CD8-positive, alpha-beta memory T cell (primary cell): Measurements from ENCODE around the gene C1orf74. TPM values are rescaled to one million over a fixed set of nuclear protein-coding genes. Genes with fewer than 3 reads are reported as not detected.

Experiments used
- CTCF ChIA-PET: fragments of 350-600 bp; sonication (Branson Sonifier 250); formaldehyde crosslinking; loops from one replicate; lab custom pipeline; 2021; ENCODE audit warnings: antibody characterized with exemption; lab: Charles Lee
- POLR2A ChIA-PET: fragments of 350-600 bp; sonication (Branson Sonifier 250); formaldehyde crosslinking; loops from one replicate; lab custom pipeline; 2021; ENCODE audit warnings: antibody characterized with exemption; lab: Charles Lee
- DNase-seq, 5 donors: peaks; one replicate each; pipeline versions ENCODE4 v3.0.0 to v3.0.0-alpha.2; 2020 to 2022; ENCODE audit warnings: mixed read lengths in 1 of 5
- H3K27ac ChIP-seq: one replicate; pipeline ENCODE4 v1.7.0; 2013; ENCODE audit warnings: low read depth, mild to moderate bottlenecking, low read length, moderate library complexity
- H3K27me3 ChIP-seq: 2 replicates; pipeline ENCODE4 v1.7.0; 2013; ENCODE audit warnings: low read length, mild to moderate bottlenecking; ENCODE audit not compliant: insufficient read depth, poor library complexity, severe bottlenecking
- H3K36me3 ChIP-seq: 2 replicates; pipeline ENCODE4 v1.7.0; 2013; ENCODE audit warnings: mild to moderate bottlenecking, low read length, moderate library complexity; ENCODE audit not compliant: insufficient read depth
- H3K4me1 ChIP-seq: 2 replicates; pipeline ENCODE4 v1.7.0; 2013; ENCODE audit warnings: mild to moderate bottlenecking, low read length, moderate library complexity; ENCODE audit not compliant: insufficient read depth
- H3K4me3 ChIP-seq: 2 replicates; pipeline ENCODE4 v1.7.0; 2013; ENCODE audit warnings: mild to moderate bottlenecking, low read length
- H3K9me3 ChIP-seq: 2 replicates; pipeline ENCODE4 v1.7.0; 2013; ENCODE audit warnings: mild to moderate bottlenecking, low read length
- H3K27ac Mint-ChIP-seq, 8 donors: one replicate each; pipeline ENCODE4 v1.8.0; 2020 to 2021; ENCODE audit warnings: mixed read lengths in 8 of 8, mild to moderate bottlenecking in 6 of 8, inconsistent platforms in 3 of 8, moderate library complexity in 3 of 8
- H3K27me3 Mint-ChIP-seq, 2 donors: one replicate each; pipeline ENCODE4 v1.8.0; 2020 to 2021; ENCODE audit warnings: mixed read lengths in 2 of 2, mild to moderate bottlenecking in 1 of 2, moderate library complexity in 1 of 2
- H3K36me3 Mint-ChIP-seq, 3 donors: one replicate each; pipeline ENCODE4 v1.8.0; 2020 to 2021; ENCODE audit warnings: mixed read lengths in 3 of 3, inconsistent platforms in 1 of 3, mild to moderate bottlenecking in 1 of 3
- H3K4me1 Mint-ChIP-seq, 3 donors: one replicate each; pipeline ENCODE4 v1.8.0; 2020 to 2021; ENCODE audit warnings: mixed read lengths in 3 of 3, inconsistent platforms in 1 of 3, mild to moderate bottlenecking in 1 of 3
- H3K4me3 Mint-ChIP-seq, 7 donors: one replicate each; pipeline ENCODE4 v1.8.0; 2020 to 2021; ENCODE audit warnings: mixed read lengths in 7 of 7, mild to moderate bottlenecking in 6 of 7, moderate library complexity in 4 of 7, inconsistent platforms in 2 of 7
- H3K9me3 Mint-ChIP-seq, 5 donors: one replicate each; pipeline ENCODE4 v1.8.0; 2020 to 2022; ENCODE audit warnings: mixed read lengths in 5 of 5, mild to moderate bottlenecking in 3 of 5, moderate library complexity in 2 of 5, inconsistent platforms in 1 of 5
- polyA plus RNA-seq: library from polyadenylated mRNA; unstranded; fragments of 300-500 nt; fragmentation: Illumina TruSeq; gene quantifications from one replicate; pipeline ENCODE4 v1.2.3, GENCODE V29; 2021
- total RNA-seq, 2 experiments: library from RNA; stranded (reverse); gene quantifications; one replicate each; pipeline ENCODE4 v1.2.3, GENCODE V29; 2021

The C1orf74 gene
- total and polyA plus RNA-seq, 3 experiments from 2014 or later = 0.35 to 2.2 (median 2.2) TPM

GRCh38 chr1:209780268-209780667 is 4.1 kb downstream of the C1orf74 start:
- H3K27ac Mint-ChIP-seq = peak overlapping the region; percentile 8 to 79 (median 52)
- peaks cover 0 to 64% (median 20%) of the 10 kb centered on the region in 3 donors for H3K36me3 Mint-ChIP-seq
- CTCF ChIA-PET = interaction anchor here (1.3 kb wide), 1 partner anchor 11 kb away, joined by 4 read pairs; no protein-coding TSS in a partner anchor
- Histone ChIP-seq H3K4me3 (no peak overlapping the region), H3K4me1 (peaks cover 23% of the 10 kb centered on the region), H3K27ac (no peak overlapping the region), H3K9me3 (no peaks in the 10 kb centered on the region), H3K36me3 (peaks cover 50% of the 10 kb centered on the region), H3K27me3 (no peaks in the 10 kb centered on the region)
- DNase-seq = no peak
- POLR2A ChIA-PET = interaction anchor here (1.3 to 2.6 kb wide), 2 partner anchors 11 to 23 kb away, joined by 5 to 18 read pairs; no protein-coding TSS in a partner anchor
- no peaks in the 10 kb centered on the region for H3K9me3 Mint-ChIP-seq
- peaks cover 0 to 2% of the 10 kb centered on the region in 2 donors for H3K27me3 Mint-ChIP-seq
- H3K4me1 Mint-ChIP-seq = peaks cover 29 to 68% (median 65%) of the 10 kb centered on the region in 3 donors
- H3K4me3 Mint-ChIP-seq = no peak overlapping the region

GRCh38 chr1:209778102-209778501 is 6.3 kb downstream of the C1orf74 start:
- H3K27me3 Mint-ChIP-seq = no peaks in the 10 kb centered on the region
- no peak overlapping the region for H3K27ac ChIP-seq
- CTCF ChIA-PET = interaction anchor here (1.2 kb wide), 1 partner anchor 12 kb away, joined by 3 read pairs; no protein-coding TSS in a partner anchor
- POLR2A ChIA-PET = no interaction called here
- H3K9me3 Mint-ChIP-seq = no peaks in the 10 kb centered on the region
- peaks cover 28 to 47% (median 44%) of the 10 kb centered on the region in 3 donors for H3K4me1 Mint-ChIP-seq
- no peak overlapping the region for H3K4me3 ChIP-seq
- no peak overlapping the region for H3K4me3 Mint-ChIP-seq
- no peak for DNase-seq
- H3K4me1 ChIP-seq = peaks cover 26% of the 10 kb centered on the region
- no peaks in the 10 kb centered on the region for H3K27me3 ChIP-seq
- H3K36me3 ChIP-seq = peaks cover 68% of the 10 kb centered on the region
- H3K27ac Mint-ChIP-seq = peak overlapping the region in 5 of 8 donors; percentile 7 to 65 (median 40)
- H3K36me3 Mint-ChIP-seq = peaks cover 0 to 59% (median 35%) of the 10 kb centered on the region in 3 donors
- no peaks in the 10 kb centered on the region for H3K9me3 ChIP-seq

- POLR2A ChIA-PET = no interaction called here
Observed at GRCh38 chr1:209777587-209777986, 6.8 kb downstream of the C1orf74 start.

DNA sequence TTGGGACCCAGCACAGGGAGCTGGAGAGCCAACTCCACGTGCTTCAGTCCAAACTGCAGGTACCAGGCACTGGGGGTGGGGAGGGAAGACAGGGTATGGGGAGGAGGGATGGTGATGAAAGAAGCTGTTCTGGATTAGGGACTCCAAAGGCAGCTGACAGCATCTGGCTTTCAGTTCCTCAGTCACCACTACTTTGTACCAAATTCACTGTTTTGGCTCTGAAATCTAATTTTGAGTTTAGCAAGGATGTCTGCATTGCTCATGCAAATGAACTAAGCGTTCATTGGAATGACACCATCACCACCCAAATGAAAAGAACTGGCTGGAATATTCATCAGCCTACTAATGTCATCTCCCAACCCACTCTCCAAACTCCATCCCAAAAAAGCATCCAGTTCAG is 8.7 kb downstream of the C1orf74 start:
- ChIA-PET CTCF (interaction anchor here (0.6 kb wide), 1 partner anchor 22 kb away, joined by 3 read pairs; no protein-coding TSS in a partner anchor), POLR2A (interaction anchor here (1.4 kb wide), 1 partner anchor 10 kb away, joined by 4 read pairs; no protein-coding TSS in a partner anchor)
- peak overlapping the region in 1 of 7 donors; percentile 54 for H3K4me3 Mint-ChIP-seq
- no peak for DNase-seq
- peaks cover 50% of the 10 kb centered on the region for H3K4me1 ChIP-seq
- H3K9me3 Mint-ChIP-seq = no peaks in the 10 kb centered on the region
- H3K4me3 ChIP-seq = no peak overlapping the region
- H3K27ac Mint-ChIP-seq = peak overlapping the region in 6 of 8 donors; percentile 40 to 94 (median 69)
- no peak overlapping the region for H3K27ac ChIP-seq
- peaks cover 68% of the 10 kb centered on the region for H3K36me3 ChIP-seq
- H3K27me3 Mint-ChIP-seq = no peaks in the 10 kb centered on the region
- H3K4me1 Mint-ChIP-seq = peaks cover 26 to 42% (median 29%) of the 10 kb centered on the region in 3 donors
- no peaks in the 10 kb centered on the region for H3K27me3 ChIP-seq
- H3K9me3 ChIP-seq = no peaks in the 10 kb centered on the region
- H3K36me3 Mint-ChIP-seq = peaks cover 0 to 38% (median 33%) of the 10 kb centered on the region in 3 donors

More at GRCh38 chr1:209777587-209777986, 6.8 kb downstream of the C1orf74 start:
- H3K4me3 ChIP-seq = no peak overlapping the region
- CTCF ChIA-PET = interaction anchor here (1.2 kb wide), 1 partner anchor 11 kb away, joined by 3 read pairs; no protein-coding TSS in a partner anchor
- peaks cover 0 to 54% (median 35%) of the 10 kb centered on the region in 3 donors for H3K36me3 Mint-ChIP-seq
- no peaks in the 10 kb centered on the region for H3K9me3 ChIP-seq
- peaks cover 68% of the 10 kb centered on the region for H3K36me3 ChIP-seq
- peaks cover 31% of the 10 kb centered on the region for H3K4me1 ChIP-seq
- H3K27me3 ChIP-seq = no peaks in the 10 kb centered on the region
- no peaks in the 10 kb centered on the region for H3K9me3 Mint-ChIP-seq
- no peak for DNase-seq
- H3K27ac Mint-ChIP-seq = peak overlapping the region in 7 of 8 donors; percentile 7 to 61 (median 40)
- H3K27ac ChIP-seq = no peak overlapping the region
- H3K4me1 Mint-ChIP-seq = peaks cover 26 to 43% (median 39%) of the 10 kb centered on the region in 3 donors
- H3K4me3 Mint-ChIP-seq = no peak overlapping the region
- no peaks in the 10 kb centered on the region for H3K27me3 Mint-ChIP-seq

GRCh38 chr1:209774592-209774991 is 9.8 kb downstream of the C1orf74 start:
- no peak overlapping the region for H3K27ac ChIP-seq
- peaks cover 26 to 33% (median 27%) of the 10 kb centered on the region in 3 donors for H3K4me1 Mint-ChIP-seq
- peaks cover 0 to 33% (median 29%) of the 10 kb centered on the region in 3 donors for H3K36me3 Mint-ChIP-seq
- no peaks in the 10 kb centered on the region for H3K9me3 ChIP-seq
- peaks cover 56% of the 10 kb centered on the region for H3K4me1 ChIP-seq
- POLR2A ChIA-PET = interaction anchor here (0.8 to 1.4 kb wide), 3 partner anchors 9 to 24 kb away, joined by 3 to 4 read pairs (median 3); partner anchors contain the start of gene TRAF3IP3
- no peaks in the 10 kb centered on the region for H3K9me3 Mint-ChIP-seq
- H3K4me3 Mint-ChIP-seq = peak overlapping the region in 4 of 7 donors; percentile 7 to 44 (median 28)
- H3K36me3 ChIP-seq = peaks cover 61% of the 10 kb centered on the region
- DNase-seq = no peak
- peak overlapping the region in 7 of 8 donors; percentile 40 to 95 (median 88) for H3K27ac Mint-ChIP-seq
- CTCF ChIA-PET = interaction anchor here (1.3 to 1.8 kb wide), 4 partner anchors 10 to 49 kb away, joined by 3 to 10 read pairs (median 4); partner anchors contain the start of genes C1orf74 and TRAF3IP3
- H3K4me3 ChIP-seq = no peak overlapping the region
- no peaks in the 10 kb centered on the region for H3K27me3 Mint-ChIP-seq
- H3K27me3 ChIP-seq = no peaks in the 10 kb centered on the region

- no peak overlapping the region for H3K27ac Mint-ChIP-seq
- H3K36me3 ChIP-seq = peaks cover 36% of the 10 kb centered on the region
- H3K4me1 ChIP-seq = peaks cover 67% of the 10 kb centered on the region
Observed at GRCh38 chr1:209772126-209772525, 12.2 kb downstream of the C1orf74 start.

GRCh38 chr1:209770636-209771415 is 13.5 kb downstream of the C1orf74 start:
- no peaks in the 10 kb centered on the region for H3K27me3 ChIP-seq
- peak overlapping the region; percentile 94 for H3K4me3 ChIP-seq
- Mint-ChIP-seq H3K27ac (no peak overlapping the region), H3K4me3 (no peak overlapping the region), H3K4me1 (peaks cover 31 to 46% (median 37%) of the 10 kb centered on the region in 3 donors), H3K9me3 (no peaks in the 10 kb centered on the region), H3K36me3 (peaks cover 0 to 37% (median 23%) of the 10 kb centered on the region in 3 donors), H3K27me3 (no peaks in the 10 kb centered on the region)
- H3K4me1 ChIP-seq = peaks cover 80% of the 10 kb centered on the region
- CTCF ChIA-PET = interaction anchor here (1.9 to 17.3 kb wide), 3 partner anchors 13 to 52 kb away, joined by 10 to 255 read pairs (median 21); partner anchors contain the start of genes C1orf74 and TRAF3IP3
- peaks cover 24% of the 10 kb centered on the region for H3K36me3 ChIP-seq
- no peak overlapping the region for H3K27ac ChIP-seq
- POLR2A ChIA-PET = interaction anchor here (2.7 to 3.1 kb wide), 3 partner anchors 10 to 15 kb away, joined by 18 to 50 read pairs (median 28); partner anchors contain the start of genes C1orf74 and TRAF3IP3
- H3K9me3 ChIP-seq = no peaks in the 10 kb centered on the region
- DNase-seq = no peak

More at GRCh38 chr1:209772126-209772525, 12.2 kb downstream of the C1orf74 start:
- no peaks in the 10 kb centered on the region for H3K9me3 Mint-ChIP-seq
- Histone ChIP-seq H3K4me3 (peak overlapping the region; percentile 94), H3K9me3 (no peaks in the 10 kb centered on the region), H3K27me3 (no peaks in the 10 kb centered on the region), H3K27ac (no peak overlapping the region)
- peaks cover 0 to 27% (median 19%) of the 10 kb centered on the region in 3 donors for H3K36me3 Mint-ChIP-seq
- ChIA-PET CTCF (interaction anchor here (1.1 to 1.7 kb wide), 2 partner anchors 11 to 34 kb away, joined by 4 to 6 read pairs; partner anchors contain the start of gene IRF6), POLR2A (interaction anchor here (0.5 to 1.8 kb wide), 3 partner anchors 8 to 12 kb away, joined by 3 to 7 read pairs (median 7); partner anchors contain the start of gene C1orf74)
- H3K4me3 Mint-ChIP-seq = no peak overlapping the region
- H3K4me1 Mint-ChIP-seq = peaks cover 28 to 36% (median 29%) of the 10 kb centered on the region in 3 donors
- H3K27me3 Mint-ChIP-seq = no peaks in the 10 kb centered on the region
- no peak for DNase-seq
